ENCODE results near the gene SLC6A5.

SLC6A5 gene

DNA sequence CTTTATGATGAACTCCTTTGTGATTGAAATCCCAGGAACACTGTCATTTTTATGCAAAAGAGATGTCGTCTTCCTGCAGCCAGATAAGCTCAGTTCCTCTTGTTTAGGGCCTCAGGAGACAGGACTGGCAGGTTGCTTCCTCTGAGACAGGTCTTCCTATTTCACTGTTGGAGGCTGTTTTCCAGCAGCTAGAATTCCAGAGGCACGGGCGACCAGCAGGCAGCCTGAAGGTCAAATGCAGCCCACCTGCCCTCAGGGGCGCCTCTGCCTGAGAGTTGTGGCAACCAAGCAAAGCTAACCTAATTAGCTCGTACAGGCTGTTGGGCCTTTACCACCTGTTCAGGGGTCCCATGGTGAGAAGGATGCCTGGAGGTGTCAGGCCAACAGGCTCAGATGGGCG is 22.3 kb downstream of the SLC6A5 start:
- H3K4me3 Mint-ChIP-seq = no peak overlapping the region
- no peaks in the 10 kb centered on the region for H3K9me3 Mint-ChIP-seq
- CTCF ChIA-PET = no interaction called here
- H3K27me3 Mint-ChIP-seq = peaks cover 20% of the 10 kb centered on the region
- no peak overlapping the region for H3K27ac Mint-ChIP-seq
- DNase-seq = no peak
- H3K4me1 Mint-ChIP-seq = no peaks in the 10 kb centered on the region
- H3K36me3 Mint-ChIP-seq = no peaks in the 10 kb centered on the region

DNA sequence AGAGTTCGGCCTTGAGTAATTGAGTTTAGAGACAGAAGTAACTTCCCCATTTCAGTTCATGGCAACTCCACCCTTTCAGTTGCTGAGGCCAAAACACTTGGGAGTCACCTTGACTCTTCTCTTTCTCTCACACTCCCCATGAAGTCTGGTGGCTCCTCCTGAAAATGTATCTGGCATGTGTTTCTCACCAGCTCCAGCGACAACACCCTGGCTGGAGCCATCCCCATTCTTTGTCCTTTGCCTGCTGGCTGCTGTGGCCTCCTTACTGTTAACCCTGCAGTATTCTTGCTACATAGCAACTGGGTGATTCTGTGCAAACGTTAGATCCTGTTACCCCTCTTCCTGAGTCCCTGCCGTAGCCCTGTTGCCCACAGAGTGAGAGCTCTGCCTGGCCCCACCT is 23.8 kb downstream of the SLC6A5 start:
- Mint-ChIP-seq H3K9me3 (no peaks in the 10 kb centered on the region), H3K27ac (no peak overlapping the region), H3K27me3 (peaks cover 12% of the 10 kb centered on the region), H3K4me3 (no peak overlapping the region), H3K36me3 (no peaks in the 10 kb centered on the region), H3K4me1 (no peaks in the 10 kb centered on the region)
- no peak for DNase-seq
- CTCF ChIA-PET = no interaction called here

GRCh38 chr11:20626279-20626678 is 26.9 kb downstream of the SLC6A5 start:
- H3K27ac Mint-ChIP-seq = no peak overlapping the region
- no peaks in the 10 kb centered on the region for H3K9me3 Mint-ChIP-seq
- H3K36me3 Mint-ChIP-seq = no peaks in the 10 kb centered on the region
- CTCF ChIA-PET = no interaction called here
- no peaks in the 10 kb centered on the region for H3K4me1 Mint-ChIP-seq
- H3K27me3 Mint-ChIP-seq = peaks cover 9% of the 10 kb centered on the region
- no peak for DNase-seq
- H3K4me3 Mint-ChIP-seq = no peak overlapping the region

GRCh38 chr11:20627026-20627425 is 27.6 kb downstream of the SLC6A5 start:
- no peaks in the 10 kb centered on the region for H3K36me3 Mint-ChIP-seq
- H3K27me3 Mint-ChIP-seq = peaks cover 9% of the 10 kb centered on the region
- H3K27ac Mint-ChIP-seq = no peak overlapping the region
- H3K4me1 Mint-ChIP-seq = no peaks in the 10 kb centered on the region
- CTCF ChIA-PET = no interaction called here
- no peak for DNase-seq
- H3K4me3 Mint-ChIP-seq = no peak overlapping the region
- H3K9me3 Mint-ChIP-seq = no peaks in the 10 kb centered on the region

DNA sequence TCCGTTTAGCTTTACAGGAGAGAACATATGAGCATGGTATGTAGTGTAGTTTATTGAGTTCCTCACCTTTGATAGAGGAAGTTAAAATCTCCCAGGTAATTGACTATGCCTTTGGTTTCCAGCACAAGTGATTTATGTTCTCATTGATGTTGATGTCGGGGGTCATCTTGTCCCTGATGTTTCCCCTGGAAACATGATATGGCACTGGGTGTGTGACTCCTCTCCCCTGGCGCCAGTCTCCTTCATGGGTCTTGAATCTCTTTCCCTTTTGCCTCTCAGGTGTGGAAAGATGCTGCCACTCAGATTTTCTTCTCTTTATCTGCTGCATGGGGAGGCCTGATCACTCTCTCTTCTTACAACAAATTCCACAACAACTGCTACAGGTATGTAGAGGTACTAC is 28.3 kb downstream of the SLC6A5 start:
- CTCF ChIA-PET = no interaction called here
- Mint-ChIP-seq H3K4me3 (no peak overlapping the region), H3K36me3 (no peaks in the 10 kb centered on the region), H3K4me1 (no peaks in the 10 kb centered on the region), H3K27ac (no peak overlapping the region), H3K27me3 (peaks cover 9% of the 10 kb centered on the region), H3K9me3 (no peaks in the 10 kb centered on the region)
- no peak for DNase-seq

- Mint-ChIP-seq H3K9me3 (no peaks in the 10 kb centered on the region), H3K36me3 (no peaks in the 10 kb centered on the region), H3K4me1 (no peaks in the 10 kb centered on the region), H3K27ac (no peak overlapping the region), H3K4me3 (no peak overlapping the region), H3K27me3 (peaks cover 3% of the 10 kb centered on the region)
- no peak for DNase-seq
- CTCF ChIA-PET = no interaction called here
Measured at GRCh38 chr11:20631519-20632168, 32.2 kb downstream of the SLC6A5 start.

- Mint-ChIP-seq H3K4me3 (no peak overlapping the region), H3K27ac (no peak overlapping the region), H3K27me3 (peaks cover 3% of the 10 kb centered on the region), H3K36me3 (no peaks in the 10 kb centered on the region), H3K9me3 (no peaks in the 10 kb centered on the region), H3K4me1 (no peaks in the 10 kb centered on the region)
- CTCF ChIA-PET = no interaction called here
- DNase-seq = no peak
Measured at GRCh38 chr11:20632169-20632532, 32.7 kb downstream of the SLC6A5 start.

DNA sequence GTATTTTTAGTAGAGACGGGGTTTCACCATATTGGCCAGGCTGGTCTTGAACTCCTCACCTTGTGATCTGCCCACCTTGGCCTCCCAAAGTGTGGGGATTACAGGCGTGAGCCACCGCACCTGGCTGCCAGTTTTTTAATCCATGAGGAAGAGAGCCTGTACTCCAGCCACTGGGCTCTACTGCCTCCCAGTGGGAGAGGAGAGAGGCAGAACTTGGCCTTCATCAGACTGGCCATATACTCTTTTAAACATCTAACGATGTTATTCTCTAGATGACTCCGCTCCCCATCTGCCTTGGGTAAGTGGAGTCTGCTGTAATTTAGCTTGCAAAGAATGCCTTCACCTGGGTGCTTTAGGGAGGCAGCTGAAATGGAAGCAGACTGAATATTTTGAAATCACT is 34.6 kb downstream of the SLC6A5 start:
- H3K27ac Mint-ChIP-seq = no peak overlapping the region
- CTCF ChIA-PET = no interaction called here
- H3K27me3 Mint-ChIP-seq = peaks cover 3% of the 10 kb centered on the region
- no peak for DNase-seq
- no peaks in the 10 kb centered on the region for H3K9me3 Mint-ChIP-seq
- no peak overlapping the region for H3K4me3 Mint-ChIP-seq
- no peaks in the 10 kb centered on the region for H3K4me1 Mint-ChIP-seq
- H3K36me3 Mint-ChIP-seq = no peaks in the 10 kb centered on the region

DNA sequence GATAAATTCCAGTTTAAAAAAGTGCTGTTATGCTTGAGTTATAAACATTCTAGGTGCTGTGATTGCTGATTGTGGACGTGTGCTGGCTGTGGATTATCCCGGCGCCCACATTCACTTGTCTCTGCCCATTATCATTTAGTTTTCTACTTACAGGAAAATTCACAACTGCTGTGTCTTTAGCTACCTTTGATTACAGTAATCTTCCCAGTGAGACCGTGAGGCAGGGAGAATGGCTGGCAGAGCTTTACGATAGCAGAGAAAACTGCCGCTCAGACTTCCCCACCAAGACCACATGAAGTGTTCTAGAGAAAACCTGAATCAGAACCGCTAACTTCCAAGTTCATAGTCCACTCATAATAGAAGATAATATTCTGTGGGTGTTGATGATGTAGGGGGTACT is 35.4 kb downstream of the SLC6A5 start:
- Mint-ChIP-seq H3K4me3 (no peak overlapping the region), H3K4me1 (no peaks in the 10 kb centered on the region), H3K9me3 (no peaks in the 10 kb centered on the region), H3K36me3 (no peaks in the 10 kb centered on the region), H3K27me3 (peaks cover 3% of the 10 kb centered on the region), H3K27ac (no peak overlapping the region)
- CTCF ChIA-PET = no interaction called here
- no peak for DNase-seq

- CTCF ChIA-PET = interaction anchor here (0.7 to 1.5 kb wide), 3 partner anchors 9 to 34 kb away, joined by 3 read pairs; no protein-coding TSS in a partner anchor
- H3K4me3 Mint-ChIP-seq = no peak overlapping the region
Measured at GRCh38 chr11:20638074-20638473, 38.7 kb downstream of the SLC6A5 start.

GRCh38 chr11:20639688-20640087 is 40.3 kb downstream of the SLC6A5 start:
- CTCF ChIA-PET = no interaction called here
- Mint-ChIP-seq H3K27me3 (peaks cover 14% of the 10 kb centered on the region), H3K4me1 (no peaks in the 10 kb centered on the region), H3K36me3 (no peaks in the 10 kb centered on the region), H3K4me3 (no peak overlapping the region), H3K27ac (no peak overlapping the region), H3K9me3 (no peaks in the 10 kb centered on the region)
- DNase-seq = no peak

More at GRCh38 chr11:20638074-20638473, 38.7 kb downstream of the SLC6A5 start:
- Mint-ChIP-seq H3K4me1 (no peaks in the 10 kb centered on the region), H3K27me3 (peaks cover 14% of the 10 kb centered on the region), H3K27ac (no peak overlapping the region), H3K36me3 (no peaks in the 10 kb centered on the region), H3K9me3 (no peaks in the 10 kb centered on the region)
- DNase-seq = no peak

DNA sequence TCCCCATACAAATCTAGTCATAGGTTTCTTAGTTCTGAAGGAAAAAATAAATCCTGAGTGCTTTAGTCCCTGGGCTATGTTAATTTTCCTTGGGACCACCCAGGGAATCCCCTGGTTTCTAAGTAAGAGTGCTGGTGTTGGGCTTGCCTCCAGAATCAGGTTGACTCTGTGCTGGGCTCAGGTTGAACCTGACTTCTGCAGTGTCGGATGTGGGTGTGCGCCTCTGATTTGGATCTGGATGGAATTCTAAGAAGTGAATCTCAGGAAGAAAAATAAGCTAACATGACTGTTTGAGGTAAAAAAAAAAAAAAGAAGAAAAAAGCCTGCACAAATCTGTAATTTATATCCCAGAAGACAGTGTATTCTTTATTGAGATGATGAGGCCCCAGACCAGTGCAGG is 41.0 kb downstream of the SLC6A5 start:
- no peaks in the 10 kb centered on the region for H3K9me3 Mint-ChIP-seq
- CTCF ChIA-PET = no interaction called here
- peaks cover 14% of the 10 kb centered on the region for H3K27me3 Mint-ChIP-seq
- no peaks in the 10 kb centered on the region for H3K4me1 Mint-ChIP-seq
- H3K27ac Mint-ChIP-seq = no peak overlapping the region
- no peak overlapping the region for H3K4me3 Mint-ChIP-seq
- no peaks in the 10 kb centered on the region for H3K36me3 Mint-ChIP-seq
- no peak for DNase-seq

GRCh38 chr11:20644360-20644759 is 45.0 kb downstream of the SLC6A5 start:
- Mint-ChIP-seq H3K4me3 (no peak overlapping the region), H3K36me3 (no peaks in the 10 kb centered on the region), H3K27ac (no peak overlapping the region), H3K9me3 (no peaks in the 10 kb centered on the region), H3K4me1 (no peaks in the 10 kb centered on the region), H3K27me3 (peaks cover 11% of the 10 kb centered on the region)
- no peak for DNase-seq
- CTCF ChIA-PET = no interaction called here

DNA sequence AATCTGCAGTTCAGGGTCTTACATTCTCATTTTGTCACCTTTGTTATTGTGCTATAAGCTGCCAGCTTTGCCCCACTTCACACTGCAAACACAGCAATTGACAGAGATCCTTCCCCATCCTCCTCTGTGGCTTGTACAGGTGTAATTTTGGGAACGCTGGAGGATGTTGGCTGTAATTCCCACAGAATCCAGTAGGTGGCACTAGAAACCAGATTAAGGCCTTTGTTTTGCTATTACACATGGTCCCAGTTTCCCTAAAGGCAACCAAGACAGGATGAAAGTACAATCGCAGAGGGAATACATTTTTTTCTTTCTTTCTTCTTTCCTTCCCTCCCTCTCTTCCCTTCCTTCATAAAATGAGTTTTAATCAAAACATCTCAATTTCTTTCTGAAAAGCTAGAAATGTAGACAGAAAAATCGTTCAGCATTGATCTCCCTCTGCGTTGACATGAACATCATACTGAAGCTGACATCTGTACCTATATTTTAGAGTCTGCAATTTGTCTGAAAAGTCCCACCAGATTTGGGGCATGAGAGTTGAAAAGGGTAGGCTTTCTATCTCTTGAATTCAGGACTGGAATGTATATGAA is 48.7 kb downstream of the SLC6A5 start:
- no peaks in the 10 kb centered on the region for H3K4me1 Mint-ChIP-seq
- CTCF ChIA-PET = interaction anchor here (0.6 to 2.8 kb wide), 8 partner anchors 9 to 1657 kb away, joined by 3 to 18 read pairs (median 3); no protein-coding TSS in a partner anchor
- peak; percentile 47 for DNase-seq
- no peaks in the 10 kb centered on the region for H3K36me3 Mint-ChIP-seq
- H3K27ac Mint-ChIP-seq = no peak overlapping the region
- H3K9me3 Mint-ChIP-seq = no peaks in the 10 kb centered on the region
- no peak overlapping the region for H3K4me3 Mint-ChIP-seq
- H3K27me3 Mint-ChIP-seq = peaks cover under 1% of the 10 kb centered on the region

DNA sequence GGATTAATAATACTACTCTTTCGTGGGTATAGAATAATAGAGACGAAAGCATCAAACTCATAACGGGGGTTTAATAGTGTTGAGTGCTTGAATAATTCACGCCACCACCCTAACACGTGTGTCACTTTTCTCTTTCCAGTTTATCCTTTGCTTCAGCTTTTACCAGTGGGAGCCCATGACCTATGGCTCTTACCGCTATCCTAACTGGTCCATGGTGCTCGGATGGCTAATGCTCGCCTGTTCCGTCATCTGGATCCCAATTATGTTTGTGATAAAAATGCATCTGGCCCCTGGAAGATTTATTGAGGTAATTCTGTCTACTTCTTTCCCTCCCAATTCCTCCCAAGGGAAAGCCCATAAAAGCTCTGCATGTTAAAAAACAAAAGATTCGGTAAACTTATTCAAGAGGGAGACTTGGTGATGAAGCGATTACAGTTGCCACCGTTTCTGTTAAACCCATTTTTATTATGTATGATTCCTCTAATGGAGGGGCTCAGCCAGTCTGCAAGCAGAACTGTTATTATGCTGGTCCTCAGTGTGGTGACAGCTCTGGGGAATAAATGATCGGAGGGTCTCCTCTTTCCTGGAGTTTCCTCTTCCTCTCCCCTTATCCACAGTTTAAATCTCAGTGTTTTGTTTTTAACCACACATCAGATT is 52.9 kb downstream of the SLC6A5 start:
- CTCF ChIA-PET = no interaction called here
- Mint-ChIP-seq H3K4me3 (no peak overlapping the region), H3K27ac (no peak overlapping the region), H3K27me3 (peaks cover 10% of the 10 kb centered on the region), H3K36me3 (no peaks in the 10 kb centered on the region), H3K4me1 (no peaks in the 10 kb centered on the region), H3K9me3 (no peaks in the 10 kb centered on the region)
- no peak for DNase-seq

Data from activated naive CD4-positive, alpha-beta T cell treated with anti-CD3 and anti-CD28 coated beads, Interleukin-2, amount 10 ng/mL, durations not matched to agents 7 days and 5 days (primary cell).